ENCODE results near the gene CLECL1. TPM values are rescaled to one million over a fixed set of nuclear protein-coding genes. Genes with fewer than 3 reads are reported as not detected.

Gene CLECL1
- total and polyA plus RNA-seq, 2 experiments from 2014 or later: not detected

- H3F3A ChIP-seq (replicated peaks; ENCODE audit: low read depth): no peaks in the 10 kb centered on the region
- H3K27me3 ChIP-seq (ENCODE audit: insufficient read depth): no peaks in the 10 kb centered on the region
- Mint-ChIP-seq H3K9me3 (peaks cover 54% of the 10 kb centered on the region), H3K27me3 (ENCODE audit: insufficient read depth, low read depth, poor library complexity) (no peaks in the 10 kb centered on the region), H3K27ac (no peak overlapping the region), H3K4me3 (no peak overlapping the region), H3K4me1 (no peaks in the 10 kb centered on the region), H3K36me3 (ENCODE audit: low read depth) (peaks cover 19% of the 10 kb centered on the region)
- H3K36me3 ChIP-seq (ENCODE audit: insufficient read depth): peaks cover 5% of the 10 kb centered on the region; the same call in 1 of the 2 replicates
- peaks cover 8% of the 10 kb centered on the region; the same call in 1 of the 2 replicates for H3K9me2 ChIP-seq (ENCODE audit: insufficient read depth)
- no peak for ATAC-seq
- TF ChIP-seq ZNF114 (CRISPR knock-in tag; IDR thresholded peaks at IDR 0.05): no peak
- TF ChIP-seq, protein P1, sequence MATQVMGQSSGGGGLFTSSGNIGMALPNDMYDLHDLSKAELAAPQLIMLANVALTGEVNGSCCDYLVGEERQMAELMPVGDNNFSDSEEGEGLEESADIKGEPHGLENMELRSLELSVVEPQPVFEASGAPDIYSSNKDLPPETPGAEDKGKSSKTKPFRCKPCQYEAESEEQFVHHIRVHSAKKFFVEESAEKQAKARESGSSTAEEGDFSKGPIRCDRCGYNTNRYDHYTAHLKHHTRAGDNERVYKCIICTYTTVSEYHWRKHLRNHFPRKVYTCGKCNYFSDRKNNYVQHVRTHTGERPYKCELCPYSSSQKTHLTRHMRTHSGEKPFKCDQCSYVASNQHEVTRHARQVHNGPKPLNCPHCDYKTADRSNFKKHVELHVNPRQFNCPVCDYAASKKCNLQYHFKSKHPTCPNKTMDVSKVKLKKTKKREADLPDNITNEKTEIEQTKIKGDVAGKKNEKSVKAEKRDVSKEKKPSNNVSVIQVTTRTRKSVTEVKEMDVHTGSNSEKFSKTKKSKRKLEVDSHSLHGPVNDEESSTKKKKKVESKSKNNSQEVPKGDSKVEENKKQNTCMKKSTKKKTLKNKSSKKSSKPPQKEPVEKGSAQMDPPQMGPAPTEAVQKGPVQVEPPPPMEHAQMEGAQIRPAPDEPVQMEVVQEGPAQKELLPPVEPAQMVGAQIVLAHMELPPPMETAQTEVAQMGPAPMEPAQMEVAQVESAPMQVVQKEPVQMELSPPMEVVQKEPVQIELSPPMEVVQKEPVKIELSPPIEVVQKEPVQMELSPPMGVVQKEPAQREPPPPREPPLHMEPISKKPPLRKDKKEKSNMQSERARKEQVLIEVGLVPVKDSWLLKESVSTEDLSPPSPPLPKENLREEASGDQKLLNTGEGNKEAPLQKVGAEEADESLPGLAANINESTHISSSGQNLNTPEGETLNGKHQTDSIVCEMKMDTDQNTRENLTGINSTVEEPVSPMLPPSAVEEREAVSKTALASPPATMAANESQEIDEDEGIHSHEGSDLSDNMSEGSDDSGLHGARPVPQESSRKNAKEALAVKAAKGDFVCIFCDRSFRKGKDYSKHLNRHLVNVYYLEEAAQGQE (IDR thresholded peaks at IDR 0.05; ENCODE audit: unreplicated experiment): no peak
- TF ChIP-seq EZH2phosphoT487 (IDR thresholded peaks at IDR 0.05; ENCODE audit: unreplicated experiment): no peak
- TF ChIP-seq CTCF (conservative IDR thresholded peaks at IDR 0.05; ENCODE audit: low read depth in 2 of 2): no peak
- no peak for TF ChIP-seq EZH2 (IDR thresholded peaks at IDR 0.05; ENCODE audit: low read depth, unreplicated experiment)
- no peak for TF ChIP-seq ZNF331 (CRISPR knock-in tag; IDR thresholded peaks at IDR 0.05; ENCODE audit: low read depth)
- TF ChIP-seq STAT1 (IDR thresholded peaks at IDR 0.05; ENCODE audit: unreplicated experiment): no peak
- no peak for TF ChIP-seq JUNB (IDR thresholded peaks at IDR 0.05; ENCODE audit: unreplicated experiment)
- TF ChIP-seq NANOG (IDR thresholded peaks at IDR 0.05; ENCODE audit: borderline replicate concordance): no peak
- TF ChIP-seq CREB1 (CRISPR knock-in tag; IDR thresholded peaks at IDR 0.05; ENCODE audit: low read depth): no peak
- no peak for TF ChIP-seq ZNF462 (CRISPR knock-in tag; IDR thresholded peaks at IDR 0.05)
- TF ChIP-seq POLR2AphosphoS5 (IDR thresholded peaks at IDR 0.05; ENCODE audit: low read depth): no peak
- TF ChIP-seq, protein P2, sequence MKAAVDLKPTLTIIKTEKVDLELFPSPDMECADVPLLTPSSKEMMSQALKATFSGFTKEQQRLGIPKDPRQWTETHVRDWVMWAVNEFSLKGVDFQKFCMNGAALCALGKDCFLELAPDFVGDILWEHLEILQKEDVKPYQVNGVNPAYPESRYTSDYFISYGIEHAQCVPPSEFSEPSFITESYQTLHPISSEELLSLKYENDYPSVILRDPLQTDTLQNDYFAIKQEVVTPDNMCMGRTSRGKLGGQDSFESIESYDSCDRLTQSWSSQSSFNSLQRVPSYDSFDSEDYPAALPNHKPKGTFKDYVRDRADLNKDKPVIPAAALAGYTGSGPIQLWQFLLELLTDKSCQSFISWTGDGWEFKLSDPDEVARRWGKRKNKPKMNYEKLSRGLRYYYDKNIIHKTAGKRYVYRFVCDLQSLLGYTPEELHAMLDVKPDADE (IDR thresholded peaks at IDR 0.05): no peak
- no peaks in the 10 kb centered on the region for H3K79me2 ChIP-seq (replicated peaks; ENCODE audit: insufficient read depth)
- H3K4me1 ChIP-seq (ENCODE audit: insufficient read depth): no peaks in the 10 kb centered on the region
- no peaks in the 10 kb centered on the region for H4K20me1 ChIP-seq (replicated peaks; ENCODE audit: insufficient read depth)
- H3K4me3 ChIP-seq: no peak overlapping the region
- H3K27ac ChIP-seq (ENCODE audit: low read depth): no peak overlapping the region
- H3K4me2 ChIP-seq: no peak overlapping the region
- no peak for DNase-seq (ENCODE audit: low spot score)
- H2AFZ ChIP-seq: no peak overlapping the region
These were observed 30.6 kb downstream of the CLECL1 start for GRCh38 chr12:9702255-9702654.

All from GM23338 (cell line).